Stimulated activated CD8-positive, alpha-beta memory T cell treated with anti-CD3 and anti-CD28 coated beads, Interleukin-15, amount 100 ng/mL, for 48 hours (primary cell): ENCODE results near the gene RBAK.
"Not testable (repeated sequence)": the region's sequence is repeated elsewhere in the genome, so short reads cannot be mapped to it uniquely, and the experiment has no call there.

Experiments used
- DNase-seq, 2 donors: peaks; one replicate each; pipeline ENCODE4 v3.0.0-alpha.2; 2020; ENCODE audit warnings: low read depth in 2 of 2

Gene RBAK

DNA sequence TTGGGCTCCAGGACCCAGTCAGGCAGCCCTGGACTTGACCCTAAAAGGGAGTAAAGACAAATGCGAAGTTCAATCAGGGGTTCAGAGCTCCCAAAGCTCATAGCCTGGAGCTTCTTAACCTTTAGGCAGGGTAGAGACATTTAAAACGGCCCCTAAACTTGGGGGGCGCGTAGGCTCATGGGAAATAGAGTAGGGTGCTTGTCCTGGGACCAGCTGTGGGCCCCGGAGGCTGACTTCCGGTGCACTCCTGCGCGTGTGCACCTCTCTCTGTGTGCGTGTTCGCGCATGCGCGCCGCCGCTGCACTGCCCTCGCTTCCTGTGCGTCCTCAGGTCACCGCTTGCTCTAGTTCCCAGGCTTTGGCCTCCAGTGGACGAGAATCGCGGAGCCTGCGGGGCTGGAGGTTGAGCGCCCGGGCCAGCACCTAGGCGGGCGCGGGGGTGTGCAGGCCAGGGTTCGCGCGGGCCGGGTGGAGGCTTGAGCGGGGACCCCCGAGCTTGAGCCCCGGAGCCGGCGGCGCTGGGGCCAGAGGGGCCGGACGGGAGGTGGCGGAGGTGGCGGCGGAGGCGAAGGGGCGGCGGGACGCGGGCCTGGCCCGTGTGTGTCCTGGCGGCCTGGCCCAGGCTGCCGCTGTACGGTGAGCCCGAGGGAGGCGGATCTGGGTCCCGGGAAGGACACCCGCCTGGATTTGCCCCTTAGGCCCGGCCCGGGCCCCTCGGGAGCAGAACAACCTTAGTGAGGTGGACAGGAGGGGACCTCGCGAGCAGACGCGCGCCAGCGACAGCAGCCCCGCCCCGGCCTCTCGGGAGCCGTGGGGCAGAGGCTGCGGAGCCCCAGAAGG, at the start of gene RBAK:
RBAK (plus strand) TSS at position 303 of the 839 bp plus-strand sequence. CDS start 2,217 bp downstream, outside the sequence.
- peak; percentile 85 to 90 for DNase-seq

- DNase-seq = no peak
Measured at GRCh38 chr7:4996696-4997222, 48.9 kb upstream of the RBAK start.

DNA sequence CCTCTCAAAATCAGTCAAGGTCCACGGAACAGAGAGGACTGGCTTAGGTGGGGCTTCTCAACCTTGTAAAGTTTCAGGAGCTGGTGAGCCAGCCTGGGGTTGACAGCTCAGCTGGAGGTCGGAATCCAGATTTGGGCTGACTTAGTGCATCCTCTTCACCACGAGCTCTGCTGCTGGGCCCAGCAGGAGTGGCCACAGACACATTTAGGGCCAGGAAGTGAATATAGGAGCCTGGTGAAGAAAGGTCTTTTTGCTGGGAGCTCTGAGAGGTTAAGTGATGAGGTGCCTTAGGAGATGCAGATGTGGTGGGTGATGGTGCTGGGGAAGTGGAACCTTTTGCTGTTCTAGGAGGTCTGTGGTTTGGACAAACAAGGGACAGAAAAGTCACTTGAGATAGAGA, 47.4 kb upstream of the RBAK start:
- no peak for DNase-seq

DNA sequence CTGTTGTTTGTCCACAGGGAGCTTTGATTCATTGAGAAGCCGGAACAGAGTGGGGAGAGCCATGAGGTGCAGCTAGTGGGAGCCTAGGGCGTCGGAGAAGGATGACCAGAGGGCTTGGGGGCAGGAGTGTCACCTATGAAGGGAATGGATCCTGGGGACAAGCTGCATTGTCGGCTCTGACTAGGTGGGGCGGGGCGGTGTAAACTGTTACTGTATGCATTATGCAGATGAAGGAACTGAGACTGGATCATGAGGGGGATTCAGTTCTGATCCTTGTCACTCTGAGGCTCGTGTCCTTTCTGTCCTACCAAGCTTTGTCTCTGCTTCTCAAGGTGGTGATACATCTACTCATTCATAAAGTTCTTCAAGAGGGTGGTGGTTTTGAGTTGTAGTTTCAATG, 46.8 kb upstream of the RBAK start:
- no peak for DNase-seq

DNA sequence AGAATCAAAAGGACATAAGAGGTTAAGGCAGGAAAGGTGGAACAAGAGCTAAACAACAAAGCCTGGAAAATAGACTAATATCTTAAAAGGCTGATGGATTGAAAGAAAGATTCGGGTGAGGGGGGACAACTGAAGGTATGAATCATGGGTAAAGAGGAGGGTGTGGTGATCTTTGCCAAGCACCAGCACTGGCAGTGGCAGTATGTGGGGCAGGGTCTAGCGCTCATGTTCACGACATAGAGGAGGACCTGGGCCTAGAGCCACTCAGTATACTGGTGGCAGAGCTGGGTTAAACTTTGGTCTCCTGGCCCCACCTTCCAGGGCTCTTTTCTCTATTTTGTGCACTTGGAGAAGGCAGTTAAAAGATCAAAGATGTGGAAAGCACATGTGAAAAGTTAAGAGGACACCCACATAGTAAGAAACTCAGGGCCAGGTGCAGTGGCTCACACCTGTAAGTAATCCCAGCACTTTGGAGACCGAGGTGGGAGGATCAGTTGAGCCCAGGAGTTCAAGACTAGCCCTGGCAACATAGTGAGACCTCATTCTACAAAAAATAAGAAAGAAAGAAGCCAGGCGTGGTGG, 46.2 kb upstream of the RBAK start:
- DNase-seq = no peak

DNA sequence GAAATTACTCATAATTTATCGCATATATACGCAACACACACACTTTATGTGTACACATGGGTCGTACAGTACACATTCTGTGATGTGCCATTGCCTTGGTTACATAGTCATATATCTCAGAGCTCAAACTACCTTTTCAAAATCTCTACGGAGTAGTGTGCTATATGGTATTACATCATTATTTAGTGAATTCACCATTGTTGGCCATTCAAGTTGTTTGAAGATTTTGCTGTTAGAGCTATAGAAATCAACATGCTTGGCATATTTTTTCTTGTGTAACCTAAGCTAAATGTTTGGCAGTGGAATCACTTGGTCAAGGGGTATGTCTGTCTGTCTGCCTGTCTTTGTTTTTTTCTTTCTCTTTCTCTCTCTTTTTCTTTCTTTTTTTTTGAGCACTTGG, 44.7 kb upstream of the RBAK start:
- DNase-seq = no peak

DNA sequence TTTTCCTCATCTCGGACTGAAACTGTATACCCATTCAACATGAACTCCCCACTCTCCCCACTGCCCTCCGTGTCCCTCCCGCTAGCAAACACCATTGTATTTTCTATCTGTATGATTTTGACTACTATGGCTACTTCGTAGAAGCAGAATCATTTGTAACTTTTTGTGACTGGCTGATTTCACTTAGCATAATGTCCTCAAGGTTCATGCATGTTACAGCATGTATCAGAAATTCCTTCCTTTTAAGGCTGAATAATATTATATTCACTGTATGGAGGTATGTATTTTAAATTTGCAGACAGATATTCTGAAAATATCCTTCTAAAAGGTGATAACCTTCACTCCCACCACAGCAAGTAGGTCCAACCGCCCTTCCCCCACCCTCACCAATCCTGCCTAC, 43.7 kb upstream of the RBAK start:
- no peak for DNase-seq

GRCh38 chr7:5005066-5005465, 40.6 kb upstream of the RBAK start:
- DNase-seq = no peak

DNA sequence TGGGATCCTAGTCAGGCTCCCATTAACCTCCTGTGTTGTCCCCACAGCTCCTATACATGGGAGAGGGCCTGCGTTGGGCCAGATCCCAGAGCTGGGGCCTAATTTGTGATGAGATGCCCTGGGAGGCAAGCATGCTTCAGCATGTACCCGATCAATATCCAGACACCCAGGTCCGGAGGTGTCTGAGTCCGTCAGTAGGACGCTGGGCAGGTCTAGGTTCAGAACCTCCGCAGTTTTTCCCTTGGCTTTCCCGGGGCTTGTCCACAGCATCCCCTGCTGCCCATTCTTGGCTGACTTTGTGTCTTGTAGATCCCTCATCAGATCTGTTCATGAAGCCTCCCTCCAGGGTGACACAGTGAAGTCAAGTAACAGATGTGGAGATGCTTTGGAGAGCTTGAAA, 32.7 kb upstream of the RBAK start:
- DNase-seq = no peak

- not testable (repeated sequence) for DNase-seq
Measured at GRCh38 chr7:5015936-5016335, 29.7 kb upstream of the RBAK start.

DNA sequence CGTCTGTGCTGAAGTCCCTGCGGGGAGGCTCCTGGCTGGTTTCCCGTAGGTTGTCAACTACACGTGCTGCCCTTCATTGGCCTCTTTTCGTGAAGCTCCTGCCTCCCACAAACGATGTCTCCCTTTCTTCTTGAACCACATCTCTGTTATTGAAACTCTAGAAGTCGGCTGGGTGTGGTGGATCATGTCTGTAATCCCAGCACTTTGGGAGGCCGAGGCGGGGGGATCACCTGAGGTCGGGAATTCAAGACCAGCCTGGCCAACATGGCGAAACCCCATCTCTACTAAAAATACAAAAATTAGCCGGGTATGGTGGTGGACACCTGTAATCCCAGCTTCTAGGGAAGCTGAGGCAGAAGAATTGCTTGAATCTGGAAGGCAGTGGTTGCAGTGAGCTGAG, 28.0 kb upstream of the RBAK start:
- DNase-seq = not testable (repeated sequence)

DNA sequence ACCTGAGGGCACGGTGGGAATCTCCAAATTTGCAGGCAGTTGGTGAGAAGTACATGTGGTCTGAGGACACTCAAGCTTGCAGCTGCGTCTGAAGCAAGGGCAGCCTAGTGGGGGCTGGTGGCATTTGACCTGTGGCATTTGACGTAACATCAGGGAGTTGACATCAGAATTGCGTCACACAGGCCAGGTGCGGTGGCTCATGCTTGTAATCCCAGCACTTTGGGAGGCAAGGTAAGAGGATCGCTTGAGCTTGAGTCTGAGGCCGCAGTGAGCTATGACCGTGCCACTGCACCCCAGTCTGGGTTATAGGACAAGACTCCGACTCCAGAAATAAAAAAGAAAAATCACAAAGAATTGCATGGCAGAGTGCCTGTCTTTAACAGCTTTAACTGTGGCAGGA, 25.6 kb upstream of the RBAK start:
- DNase-seq = no peak

GRCh38 chr7:5020976-5021550, 24.6 kb upstream of the RBAK start:
- not testable (repeated sequence) for DNase-seq

GRCh38 chr7:5023626-5024025, 22.0 kb upstream of the RBAK start:
- DNase-seq = not testable (repeated sequence)

DNA sequence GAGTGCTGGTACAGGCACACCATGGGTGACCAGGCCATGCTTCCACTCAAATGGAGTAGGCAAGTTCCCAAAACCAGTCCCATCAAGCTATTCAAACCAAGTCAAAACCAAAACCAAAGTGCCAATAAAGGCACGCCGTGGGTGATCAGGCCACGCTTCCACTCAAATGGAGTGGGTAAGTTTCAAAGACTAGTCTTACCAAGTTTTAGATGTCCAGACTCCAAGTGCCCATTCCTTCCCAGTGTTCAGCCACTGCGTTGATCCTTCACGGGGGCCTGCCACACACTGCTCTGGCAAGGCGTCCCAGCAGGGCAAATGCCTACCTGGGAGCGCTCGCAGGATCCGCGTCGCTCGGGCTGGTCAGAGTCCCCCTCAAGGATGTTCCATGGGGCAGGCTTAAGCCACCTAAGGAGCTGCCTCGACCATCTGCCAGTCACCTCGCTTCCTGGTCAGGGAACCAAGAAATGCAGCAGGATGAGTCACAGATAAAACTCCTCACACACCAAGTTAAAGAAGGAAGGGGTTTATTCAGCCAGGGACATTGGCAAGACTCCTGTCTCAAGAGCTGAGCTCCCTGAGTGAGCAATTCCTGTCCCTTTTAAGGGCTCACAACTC, 17.8 kb upstream of the RBAK start:
- DNase-seq = not testable (repeated sequence)

GRCh38 chr7:5033186-5033585, 12.5 kb upstream of the RBAK start:
- DNase-seq = not testable (repeated sequence)

- no peak for DNase-seq
Measured at GRCh38 chr7:5035276-5035675, 10.4 kb upstream of the RBAK start.

DNA sequence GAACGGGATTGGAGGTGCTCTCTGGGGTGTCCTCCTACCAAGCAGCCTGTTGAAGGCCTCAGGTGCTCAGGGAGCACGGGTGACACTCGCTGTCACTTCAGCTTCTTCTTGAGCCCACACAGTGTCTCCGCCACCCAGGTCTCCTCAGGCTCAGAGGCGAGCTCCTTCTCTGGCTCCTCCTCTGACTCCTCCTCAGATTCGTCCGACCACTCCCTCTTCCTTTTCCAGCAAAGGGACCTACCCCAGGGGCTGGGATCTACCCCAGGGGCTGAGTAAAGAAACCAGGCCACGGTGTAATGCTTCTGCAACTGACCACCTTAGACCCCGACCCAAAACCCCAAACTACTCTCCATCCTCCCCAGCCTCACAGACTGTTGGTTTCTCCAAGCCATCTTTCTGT, 9.2 kb upstream of the RBAK start:
- DNase-seq = no peak

- no peak for DNase-seq
Measured at GRCh38 chr7:5041047-5041446, 4.6 kb upstream of the RBAK start.

GRCh38 chr7:5043661-5044060, 2.0 kb upstream of the RBAK start:
- DNase-seq = no peak

DNA sequence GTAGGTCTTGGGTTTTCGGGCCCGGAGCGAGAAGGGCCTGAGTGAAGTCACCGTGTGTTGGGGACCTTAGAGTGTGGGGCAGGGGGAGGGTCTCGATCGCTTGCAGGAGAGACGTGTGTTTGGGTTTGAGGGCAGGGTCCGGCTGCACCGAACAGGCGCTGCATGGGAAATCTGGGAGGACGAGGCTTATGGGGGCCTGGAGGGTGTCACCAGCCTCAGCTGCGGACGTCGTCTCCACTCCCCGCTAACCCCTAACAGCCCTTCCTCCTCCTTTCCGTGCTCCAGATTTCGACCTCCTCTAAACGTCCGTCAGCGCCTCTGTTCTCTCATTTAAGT, 705 bp downstream of the RBAK start:
- not testable (repeated sequence) for DNase-seq

DNA sequence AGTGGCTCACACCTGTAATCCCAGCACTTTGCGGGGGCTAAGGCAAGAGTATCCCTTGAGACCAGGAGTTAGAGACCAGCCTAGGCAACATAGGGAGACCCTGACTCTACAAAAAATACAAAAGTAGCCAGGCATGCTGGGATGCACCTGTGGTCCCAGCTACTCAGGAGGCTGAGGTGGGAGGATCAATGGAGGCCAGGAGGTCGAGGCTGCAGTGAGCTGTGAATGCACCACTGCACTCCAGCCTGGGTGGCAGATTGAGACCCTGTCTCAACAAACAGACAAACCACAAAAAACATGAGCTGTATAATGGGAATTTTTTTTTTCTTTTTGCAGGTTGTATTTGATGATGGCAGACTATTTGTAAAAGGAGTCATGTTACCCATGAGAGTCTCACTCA, 1.5 kb downstream of the RBAK start:
- DNase-seq = not testable (repeated sequence)

- DNase-seq = no peak
Measured at GRCh38 chr7:5050676-5051075, 5.0 kb downstream of the RBAK start.
